GM06990 (cell line): ENCODE measurements around the gene PCNT.
A peak's percentile ranks its signal among the peaks of the same experiment; 100 is the strongest.

ENCODE experiments used
- DNase-seq: peaks from one replicate; pipeline ENCODE4 v3.0.0-alpha.2; 2011; ENCODE audit not compliant: insufficient read length; ENCODE audit errors: extremely low read depth
- H3K27me3 ChIP-seq: replicated peaks from 2 replicates; pipeline ENCODE4 v1.6.0; 2011; ENCODE audit warnings: low read length; ENCODE audit not compliant: control insufficient read depth, insufficient read depth
- H3K36me3 ChIP-seq: 2 replicates; pipeline ENCODE4 v1.5.1; 2011; ENCODE audit warnings: low read length; ENCODE audit not compliant: control insufficient read depth, insufficient read depth
- H3K4me3 ChIP-seq: replicated peaks from 2 replicates; pipeline ENCODE4 v1.5.1; 2011; ENCODE audit warnings: low read depth, mild to moderate bottlenecking, control low read depth, low read length
- TF ChIP-seq, protein P1 (sequence below): IDR thresholded peaks from 2 replicates; pipeline ENCODE4 v1.5.1; 2011; ENCODE audit warnings: low read length, control low read depth, mild to moderate bottlenecking, inconsistent platforms; ENCODE audit not compliant: insufficient read depth, poor library complexity, severe bottlenecking

PCNT gene

DNA sequence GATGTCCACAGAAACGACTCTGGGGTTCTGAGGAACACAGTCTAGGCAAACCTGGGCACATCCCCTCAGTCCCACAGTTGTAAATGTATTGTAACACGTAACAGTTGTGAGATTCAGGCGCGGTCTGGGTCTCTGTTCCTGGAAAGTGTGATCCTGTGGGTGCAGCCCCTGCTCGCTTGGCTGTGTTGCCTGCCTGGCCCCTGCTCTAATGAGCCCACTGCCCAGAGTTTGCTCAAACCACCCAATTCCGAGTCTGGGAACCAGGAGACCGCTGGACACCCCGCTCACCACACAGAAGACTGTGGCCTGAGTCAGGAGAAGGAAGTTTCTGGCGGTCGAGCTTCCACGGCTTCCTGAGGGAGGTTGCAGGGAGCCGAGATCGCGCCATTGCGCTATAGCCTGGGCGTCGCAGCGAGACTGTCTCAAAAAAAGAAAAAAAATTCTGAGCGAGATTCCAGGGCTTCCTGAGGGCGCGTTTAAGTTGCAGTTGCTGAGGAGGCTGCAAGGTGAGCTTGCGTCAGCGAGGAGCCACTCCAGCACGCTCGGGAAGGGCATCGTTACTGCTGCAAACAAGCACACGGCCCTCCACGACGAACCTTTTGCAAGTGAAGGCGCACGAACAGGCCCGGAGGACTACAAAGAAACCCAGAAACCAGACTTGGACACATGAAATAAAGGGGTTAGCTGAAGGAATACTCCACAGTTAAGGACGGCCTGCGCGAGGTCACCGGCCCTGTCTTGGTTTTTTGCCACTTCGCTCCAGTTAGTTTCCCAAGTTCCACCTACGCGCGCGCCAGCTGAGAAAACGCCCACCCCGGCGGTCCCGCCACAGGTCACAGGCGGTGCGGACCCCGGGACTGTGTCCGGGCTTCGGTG lies 1.4 kb upstream of the PCNT start:
- TF ChIP-seq, protein P1, sequence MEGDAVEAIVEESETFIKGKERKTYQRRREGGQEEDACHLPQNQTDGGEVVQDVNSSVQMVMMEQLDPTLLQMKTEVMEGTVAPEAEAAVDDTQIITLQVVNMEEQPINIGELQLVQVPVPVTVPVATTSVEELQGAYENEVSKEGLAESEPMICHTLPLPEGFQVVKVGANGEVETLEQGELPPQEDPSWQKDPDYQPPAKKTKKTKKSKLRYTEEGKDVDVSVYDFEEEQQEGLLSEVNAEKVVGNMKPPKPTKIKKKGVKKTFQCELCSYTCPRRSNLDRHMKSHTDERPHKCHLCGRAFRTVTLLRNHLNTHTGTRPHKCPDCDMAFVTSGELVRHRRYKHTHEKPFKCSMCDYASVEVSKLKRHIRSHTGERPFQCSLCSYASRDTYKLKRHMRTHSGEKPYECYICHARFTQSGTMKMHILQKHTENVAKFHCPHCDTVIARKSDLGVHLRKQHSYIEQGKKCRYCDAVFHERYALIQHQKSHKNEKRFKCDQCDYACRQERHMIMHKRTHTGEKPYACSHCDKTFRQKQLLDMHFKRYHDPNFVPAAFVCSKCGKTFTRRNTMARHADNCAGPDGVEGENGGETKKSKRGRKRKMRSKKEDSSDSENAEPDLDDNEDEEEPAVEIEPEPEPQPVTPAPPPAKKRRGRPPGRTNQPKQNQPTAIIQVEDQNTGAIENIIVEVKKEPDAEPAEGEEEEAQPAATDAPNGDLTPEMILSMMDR, result no peak
- peak overlapping the region; percentile 85 for H3K4me3 ChIP-seq
- no peak for DNase-seq
- no peaks in the 10 kb centered on the region for H3K27me3 ChIP-seq
- H3K36me3 ChIP-seq, result peaks cover 3% of the 10 kb centered on the region

DNA sequence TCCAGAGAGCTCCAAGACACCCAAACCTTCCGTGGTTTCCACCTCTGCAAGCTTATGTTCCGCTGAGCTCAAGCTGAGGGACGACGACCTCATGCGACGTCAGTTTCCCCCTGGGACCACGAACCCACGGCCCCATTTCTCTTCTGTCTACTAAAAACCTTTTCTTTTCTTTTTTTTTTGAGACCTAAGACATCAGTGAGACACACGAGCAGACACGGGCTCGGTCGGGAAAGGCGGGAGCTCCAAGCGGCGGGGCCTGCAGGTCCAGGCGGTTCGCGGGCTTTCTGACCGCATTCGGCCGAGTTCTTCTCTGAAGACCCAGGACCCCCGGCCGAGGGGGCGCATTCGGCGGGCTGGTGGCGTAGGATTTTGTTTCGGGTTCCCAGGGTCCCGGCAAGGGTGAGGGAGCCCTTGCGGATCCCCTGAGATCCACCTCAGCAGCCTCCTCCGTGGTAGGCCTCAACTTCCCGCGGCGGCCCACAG lies 688 bp upstream of the PCNT start:
- H3K4me3 ChIP-seq, result peak overlapping the region; percentile 85
- TF ChIP-seq, protein P1, result no peak
- H3K36me3 ChIP-seq, result peaks cover 5% of the 10 kb centered on the region
- no peaks in the 10 kb centered on the region for H3K27me3 ChIP-seq
- no peak for DNase-seq

DNA sequence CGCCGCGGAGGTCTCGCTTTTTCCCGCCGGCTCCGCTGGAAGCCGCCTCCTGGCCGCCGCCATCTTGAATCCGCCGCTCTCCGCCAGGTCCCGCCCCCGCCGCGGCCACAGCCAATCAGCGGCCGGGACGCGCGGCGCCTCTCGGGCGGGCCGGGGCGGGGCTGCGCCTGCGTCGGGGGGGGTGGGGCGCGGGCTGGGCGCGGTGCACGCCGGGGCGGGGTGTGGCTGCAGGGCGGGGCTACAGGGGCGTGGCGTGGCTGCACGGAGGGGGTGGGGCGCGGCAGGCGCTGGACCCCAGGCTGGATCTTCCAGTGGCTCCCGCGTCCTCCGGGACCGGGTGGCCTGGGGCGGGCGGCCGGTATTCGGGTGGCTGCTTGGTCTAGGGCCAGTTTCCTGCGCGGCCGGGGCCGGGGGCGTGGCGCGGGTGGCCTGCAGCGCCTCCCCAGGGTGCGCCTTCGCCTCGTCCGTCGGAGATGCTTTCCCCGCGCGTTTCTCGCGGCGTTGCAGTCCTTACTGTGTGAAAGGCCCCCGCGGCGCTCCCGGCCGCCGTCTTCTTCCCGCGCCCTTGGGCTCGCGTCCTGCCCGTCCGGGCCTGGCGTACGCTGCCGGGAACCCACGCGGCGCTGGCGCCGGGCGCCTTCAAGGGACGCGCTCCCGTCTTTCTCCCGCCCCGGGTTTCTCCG lies 575 bp downstream of the PCNT start:
- peaks cover 4% of the 10 kb centered on the region for H3K36me3 ChIP-seq

DNA sequence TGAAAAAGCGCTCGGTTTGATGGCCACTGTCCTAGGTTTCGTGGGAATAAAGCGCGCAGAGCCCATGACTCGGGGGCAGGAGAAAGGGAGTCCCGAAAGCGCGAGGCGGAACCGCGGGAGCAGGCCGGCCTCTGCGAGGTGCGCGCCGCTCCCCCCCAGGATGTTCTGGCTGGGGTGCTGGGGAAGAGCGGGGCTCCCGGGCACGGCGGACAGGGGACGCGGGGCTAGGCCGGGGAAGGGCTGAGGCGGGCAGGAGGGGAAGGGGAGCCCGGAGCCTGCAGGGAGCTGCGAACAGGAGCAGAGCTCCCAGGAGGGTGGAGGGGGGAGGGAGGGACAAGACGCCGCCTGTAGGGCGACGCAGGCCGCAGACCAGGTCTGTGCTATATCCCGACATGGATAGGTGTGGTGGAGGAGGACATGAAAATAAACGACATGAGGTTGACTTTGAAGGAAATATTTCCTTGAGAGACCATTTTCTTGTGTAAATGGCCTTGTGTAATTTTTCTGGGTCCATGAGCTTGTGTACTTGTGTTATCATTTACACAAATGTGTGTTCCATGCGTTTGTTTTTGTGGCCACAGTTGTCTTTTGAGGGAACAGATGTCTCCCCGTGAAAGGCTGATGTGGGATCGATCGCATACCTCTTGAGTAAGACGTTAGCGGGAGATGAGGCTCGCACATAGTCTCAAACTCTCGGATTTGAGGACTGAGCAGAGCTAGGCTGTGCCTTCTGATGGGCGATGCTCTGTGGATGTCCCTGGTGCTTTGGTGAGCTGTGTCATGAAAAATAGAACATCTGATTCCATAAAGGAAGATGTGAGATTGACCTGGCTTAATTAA lies 1.3 kb downstream of the PCNT start:
- TF ChIP-seq, protein P1, result peak; percentile 33
- Histone ChIP-seq H3K36me3 (peaks cover 6% of the 10 kb centered on the region), H3K4me3 (peak overlapping the region; percentile 69), H3K27me3 (no peaks in the 10 kb centered on the region)
- peak; percentile 63 for DNase-seq

More for the DNA sequence above, 575 bp downstream of the PCNT start:
- peak; percentile 88 for DNase-seq
- H3K27me3 ChIP-seq, result no peaks in the 10 kb centered on the region
- peak overlapping the region; percentile 70 for H3K4me3 ChIP-seq
- TF ChIP-seq, protein P1, result no peak

DNA sequence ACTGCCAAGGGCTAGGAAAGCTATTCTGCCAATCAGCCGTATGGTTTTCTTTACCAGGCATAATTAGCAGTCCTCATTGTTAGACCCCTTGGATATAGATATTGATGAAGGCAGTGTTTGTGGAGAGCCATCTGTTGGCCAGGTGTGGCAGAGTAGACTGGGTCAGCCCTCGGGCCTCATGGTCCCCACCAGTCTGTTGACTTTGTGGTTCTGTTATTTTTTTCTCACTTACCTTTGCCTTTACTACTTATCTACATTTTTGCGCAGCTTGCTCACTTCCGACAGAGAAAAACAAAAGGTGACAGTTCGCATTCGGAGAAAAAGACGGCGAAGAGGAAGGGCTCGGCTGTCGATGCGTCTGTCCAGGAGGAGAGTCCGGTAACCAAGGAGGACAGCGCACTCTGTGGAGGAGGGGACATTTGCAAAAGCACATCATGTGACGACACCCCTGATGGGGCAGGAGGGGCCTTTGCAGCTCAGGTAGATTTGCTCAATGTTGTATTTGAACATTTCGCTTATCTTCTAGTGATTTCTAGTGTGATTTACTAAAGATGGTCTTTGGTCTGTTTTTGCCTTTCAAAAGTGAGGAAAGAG lies 2.3 kb downstream of the PCNT start:
- TF ChIP-seq, protein P1, result peak; percentile 16
- Histone ChIP-seq H3K27me3 (no peaks in the 10 kb centered on the region), H3K36me3 (peaks cover 6% of the 10 kb centered on the region), H3K4me3 (no peak overlapping the region)
- DNase-seq, result no peak
